Hematopoietic multipotent progenitor cell (in vitro differentiated cells): ENCODE results near the gene TET3. TPM values are rescaled to one million over a fixed set of nuclear protein-coding genes. Genes with fewer than 3 reads are reported as not detected.

Experiments
- DNase-seq, 3 donors: peaks; one replicate each; pipeline ENCODE4 v3.0.0-alpha.2; 2011 to 2015; ENCODE audit warnings: low read depth in 2 of 3, low spot score in 2 of 3
- total RNA-seq: library from RNA; depleted of rRNA; stranded (reverse); fragments of >200 nt; gene quantifications from one replicate; pipeline ENCODE4 v1.2.3, GENCODE V29; 2012

The TET3 gene
- total RNA-seq, 1 donor = 11.0 TPM

GRCh38 chr2:74002505-74003421 lies 18.1 kb downstream of the TET3 start:
- peak; percentile 62 to 78 (median 72) for DNase-seq

DNA sequence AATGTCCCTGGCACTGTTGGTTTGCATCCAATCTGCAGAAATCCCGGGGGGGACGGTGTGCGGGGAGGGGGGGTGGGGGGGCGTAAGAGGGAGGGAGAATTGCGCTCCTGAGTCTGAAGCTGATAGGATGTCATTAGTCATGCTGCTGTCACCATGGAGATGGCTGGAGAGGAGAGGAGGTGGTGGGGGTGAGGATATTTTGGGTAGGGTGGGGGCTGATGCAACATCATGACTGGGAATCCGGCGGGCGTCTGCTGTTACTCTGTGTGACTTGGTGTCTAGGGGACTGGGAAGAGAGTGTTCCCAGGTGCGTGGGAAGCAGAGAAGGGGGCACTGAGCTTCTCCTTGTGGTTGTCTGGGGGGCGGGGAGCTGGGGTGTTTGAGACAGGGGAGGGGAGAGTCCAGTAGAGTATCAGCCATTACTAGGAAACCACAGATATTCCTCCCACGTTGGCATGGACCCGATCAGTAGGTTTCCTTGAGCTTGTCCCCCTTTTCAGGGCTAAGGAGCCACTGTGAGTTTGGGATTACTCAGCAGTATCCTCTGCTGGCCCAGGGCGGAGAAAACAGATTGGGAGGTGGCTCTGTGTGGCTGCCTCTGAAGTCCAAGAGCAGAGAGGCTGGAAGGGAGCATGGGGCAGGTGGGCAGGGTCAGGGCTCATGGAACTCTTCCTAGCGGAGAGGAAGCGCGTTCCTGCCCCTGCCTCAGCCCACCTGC lies 18.9 kb downstream of the TET3 start:
- DNase-seq = no peak

GRCh38 chr2:74004212-74005182 lies 19.8 kb downstream of the TET3 start:
- DNase-seq = no peak

GRCh38 chr2:74005786-74006185 lies 21.1 kb downstream of the TET3 start:
- no peak for DNase-seq

- DNase-seq = no peak
Observed at GRCh38 chr2:74006459-74006858, 21.7 kb downstream of the TET3 start.

GRCh38 chr2:74007121-74007520 lies 22.4 kb downstream of the TET3 start:
- no peak for DNase-seq

DNA sequence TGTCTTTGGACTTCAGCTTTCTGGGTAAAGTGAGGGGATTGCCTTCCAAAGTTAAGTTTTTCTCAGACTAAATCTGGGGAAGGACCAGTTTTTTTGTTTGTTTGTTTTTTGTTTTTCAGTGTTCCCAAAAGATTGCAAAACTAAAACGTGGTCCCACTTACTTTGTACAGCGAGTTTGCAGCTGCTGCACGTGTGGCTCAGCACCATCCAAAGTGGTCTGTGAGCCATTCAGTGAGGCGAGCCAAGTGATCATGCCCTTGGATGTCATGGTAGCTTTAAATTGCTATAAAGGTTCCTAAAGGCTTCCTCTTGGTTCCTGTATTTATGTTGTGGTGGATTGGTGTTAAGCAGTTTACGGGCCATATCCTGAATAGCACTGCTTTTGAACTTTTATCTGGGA lies 23.0 kb downstream of the TET3 start:
- no peak for DNase-seq

DNA sequence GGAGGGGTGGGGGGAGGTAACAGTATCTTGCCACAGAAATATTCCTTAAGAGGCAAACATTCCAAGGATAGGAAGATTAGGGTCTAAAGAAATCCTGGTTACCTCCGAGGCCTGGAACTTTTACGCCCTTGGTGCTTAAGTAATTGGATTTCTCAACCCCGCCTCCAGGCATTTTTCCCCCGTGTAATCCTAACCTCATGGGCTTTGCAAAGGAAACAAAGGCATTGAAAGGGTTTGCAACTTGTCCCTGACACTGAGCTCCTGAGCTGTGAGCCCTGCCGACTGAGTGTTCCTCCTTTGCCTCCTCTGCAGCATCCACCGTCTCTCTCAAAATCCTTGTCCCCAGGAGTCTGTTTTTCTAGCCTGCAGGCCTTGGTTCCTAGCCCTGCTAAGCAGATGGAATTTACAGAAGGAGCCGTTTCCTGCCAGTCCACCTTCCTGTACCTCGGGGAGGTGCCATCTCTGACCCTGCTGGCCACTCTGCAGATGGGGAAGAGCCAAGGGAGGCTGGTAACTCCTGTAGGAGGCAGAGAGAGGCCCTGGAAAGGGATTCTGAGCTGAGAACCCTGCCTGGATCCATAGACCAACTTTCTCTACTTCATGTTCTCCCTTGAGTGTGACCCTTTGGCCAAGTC lies 24.2 kb downstream of the TET3 start:
- DNase-seq = no peak

- DNase-seq = no peak
Observed at GRCh38 chr2:74009577-74009976, 24.9 kb downstream of the TET3 start.

DNA sequence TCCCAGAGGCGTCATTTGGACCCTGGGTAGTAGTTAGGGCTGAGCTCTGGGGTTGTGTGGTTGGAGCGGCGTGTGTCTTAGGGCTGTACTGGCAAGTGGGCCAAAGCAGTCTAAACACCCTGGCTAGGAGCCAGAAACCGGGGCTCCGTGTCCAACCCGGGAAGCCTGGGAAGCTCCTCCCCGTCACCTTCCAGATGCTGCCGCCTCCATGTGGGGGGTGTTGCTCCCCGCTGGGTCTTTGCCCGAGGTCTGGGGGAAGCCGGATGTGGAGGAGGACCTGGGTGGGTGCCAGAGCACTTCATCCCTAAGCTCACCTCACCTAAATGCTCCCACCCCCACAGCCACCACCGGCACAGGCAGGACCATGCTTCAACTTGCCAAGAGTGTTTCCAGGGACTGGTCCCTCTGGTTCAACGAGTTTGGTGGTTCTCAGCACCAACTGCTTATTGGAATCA lies 25.4 kb downstream of the TET3 start:
- no peak for DNase-seq

DNA sequence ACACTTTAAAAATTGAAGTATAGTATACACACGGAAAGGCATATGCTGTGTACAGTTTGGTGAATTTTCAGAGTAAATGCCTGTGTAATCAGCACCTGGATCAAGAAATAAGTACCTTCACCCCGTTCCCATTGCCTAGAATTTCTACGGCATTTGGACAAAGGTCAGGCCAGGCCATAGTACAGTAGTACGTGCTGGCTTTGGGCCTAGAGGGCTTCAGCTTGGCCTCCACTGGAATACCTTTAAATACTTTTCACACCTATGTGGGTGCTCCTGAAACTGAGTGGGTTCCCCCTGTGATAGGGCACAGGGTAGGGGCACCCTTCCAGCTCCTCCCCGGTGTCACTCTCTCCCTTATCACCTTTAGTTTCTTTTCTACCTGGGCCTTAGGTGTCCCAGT lies 26.5 kb downstream of the TET3 start:
- DNase-seq = no peak

DNA sequence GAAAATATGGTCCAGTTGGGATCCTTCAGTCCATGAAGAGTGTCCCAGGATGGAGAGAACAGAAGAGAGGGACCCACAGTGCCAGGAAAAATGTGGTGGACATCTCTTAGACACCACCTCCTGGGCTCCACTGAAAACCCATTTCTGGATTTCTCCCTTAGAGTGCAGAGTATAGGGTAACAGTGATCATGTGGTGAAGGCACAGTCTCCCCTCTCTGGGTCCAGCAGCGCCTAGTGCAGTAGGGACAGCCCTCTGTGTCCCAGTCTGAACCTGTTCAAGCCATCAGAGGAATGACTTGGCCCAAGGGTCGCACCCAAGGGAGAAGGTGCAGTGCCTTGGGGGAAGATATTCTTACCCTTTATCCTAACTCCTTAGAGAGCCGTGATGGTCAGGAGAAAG lies 30.1 kb downstream of the TET3 start:
- no peak for DNase-seq

- no peak for DNase-seq
Observed at GRCh38 chr2:74017223-74017622, 32.5 kb downstream of the TET3 start.

DNA sequence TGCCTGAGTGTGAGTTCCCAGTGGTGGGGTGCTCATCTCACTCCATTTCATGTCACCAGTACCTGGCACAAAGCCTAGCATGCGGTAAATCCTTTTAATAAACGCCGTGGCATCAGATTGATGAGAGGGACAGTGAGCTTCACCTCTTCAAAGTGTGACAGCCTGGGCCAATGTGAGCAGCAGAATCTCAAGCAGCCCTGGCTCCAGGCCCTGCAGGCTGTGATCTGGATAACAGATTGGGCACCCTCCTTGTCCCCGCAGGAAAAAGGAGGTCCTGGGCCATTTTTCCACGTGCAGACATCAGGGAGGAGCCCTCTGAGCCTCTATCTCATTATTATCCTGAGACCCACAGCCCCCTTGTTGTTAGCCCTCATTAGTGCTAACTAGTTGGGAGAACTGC lies 34.8 kb downstream of the TET3 start:
- DNase-seq = no peak

- peak in 2 of 3 donors; percentile 63 to 69 for DNase-seq
Observed at GRCh38 chr2:74020702-74021406, 36.1 kb downstream of the TET3 start.

DNA sequence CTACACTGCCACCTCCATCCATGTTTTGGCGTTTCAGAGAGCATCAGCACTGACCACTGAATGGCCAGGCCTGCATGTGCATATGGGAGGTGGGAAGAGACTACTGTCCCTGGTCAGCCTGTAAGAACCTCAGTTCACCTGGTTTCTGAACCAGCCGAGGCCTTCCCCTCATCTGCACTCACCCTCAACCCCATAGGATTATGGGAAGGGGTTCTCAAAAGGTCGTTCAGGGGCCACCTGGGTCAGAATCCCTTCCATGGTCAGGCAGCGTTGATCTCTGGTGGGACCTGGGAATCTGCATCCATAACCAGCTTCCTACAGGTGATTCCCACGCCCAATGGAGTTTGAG lies 36.7 kb downstream of the TET3 start:
- DNase-seq = no peak

GRCh38 chr2:74024216-74024615 lies 39.5 kb downstream of the TET3 start:
- no peak for DNase-seq

DNA sequence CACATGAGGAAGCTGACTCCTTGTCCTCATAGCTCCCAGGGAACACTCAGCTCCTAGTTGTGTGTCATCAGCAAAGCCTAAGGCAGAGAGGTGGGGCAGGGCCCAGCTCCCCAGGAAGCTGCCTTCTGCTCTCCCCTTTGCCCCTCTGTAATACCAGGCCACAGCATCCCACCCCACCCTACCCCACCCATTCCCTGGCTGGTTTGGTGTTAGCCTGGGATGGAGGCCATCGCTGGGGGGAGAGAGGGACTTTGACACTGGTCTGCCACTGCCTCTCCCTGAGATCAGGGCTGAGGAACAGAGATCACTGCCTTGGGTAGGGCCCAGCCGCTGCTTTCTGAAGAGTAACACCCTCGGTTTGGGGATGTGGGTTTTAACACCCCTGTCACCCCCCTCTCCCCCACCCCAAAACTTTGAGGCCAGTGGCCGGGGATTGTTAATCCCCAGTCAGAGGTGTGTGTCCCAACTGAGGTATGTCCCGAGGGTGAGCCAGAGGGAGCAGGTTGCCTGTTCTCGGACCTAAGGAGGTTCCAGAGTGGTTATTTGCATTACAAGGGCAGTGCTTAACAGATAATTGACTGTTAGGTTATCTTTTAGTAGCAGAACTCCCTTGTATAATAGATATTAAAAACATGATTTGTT lies 41.4 kb downstream of the TET3 start:
- DNase-seq = no peak

DNA sequence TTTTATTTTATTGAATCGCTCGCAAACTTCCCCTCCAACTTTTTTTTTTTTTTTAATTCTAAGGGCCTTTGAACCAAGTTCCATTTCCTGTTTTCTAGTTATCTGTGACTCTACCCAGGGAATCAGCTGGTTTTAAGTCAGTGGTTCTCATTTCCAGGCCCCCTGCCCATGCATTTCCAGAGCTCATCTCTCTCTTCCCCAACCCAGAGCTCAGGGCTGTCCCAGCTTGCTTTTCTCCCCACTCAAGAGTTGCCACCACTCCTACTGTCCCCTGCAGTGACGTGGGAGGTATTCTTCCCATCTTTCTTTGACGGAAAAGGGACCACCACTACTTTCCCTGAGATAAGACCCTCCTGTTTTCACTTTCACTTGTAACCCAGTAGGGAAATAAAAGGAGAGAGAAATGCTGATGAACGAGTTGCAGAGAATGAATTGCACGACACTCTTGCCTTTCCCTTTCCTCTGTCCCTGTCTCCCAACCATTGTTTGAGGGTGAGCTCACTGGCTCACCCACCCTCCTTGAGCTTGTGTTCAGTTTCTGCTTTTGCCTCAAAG lies 42.1 kb downstream of the TET3 start:
- DNase-seq = peak in 1 of 3 donors; percentile 42
